ENCODE results near the gene CLHC1. TPM values are rescaled to one million over a fixed set of nuclear protein-coding genes. Genes with fewer than 3 reads are reported as not detected.

CLHC1 gene
- total and polyA plus RNA-seq, 2 of the 8 experiments (the other 6 are each of a cell fraction or from before 2014, with no cell fraction given) = 2.6 to 10.8 TPM

- no peak for TF ChIP-seq EP300 (IDR thresholded peaks at IDR 0.05; ENCODE audit: borderline replicate concordance in 1 of 2, low read depth in 2 of 2, low read length in 2 of 2)
- no peak for TF ChIP-seq BACH1 (IDR thresholded peaks at IDR 0.05; ENCODE audit: low read length)
- TF ChIP-seq HDAC2 (IDR thresholded peaks at IDR 0.05; ENCODE audit: borderline replicate concordance in 1 of 2, low read depth in 2 of 2, low read length in 2 of 2) = no peak
- TF ChIP-seq ZNF274 (IDR thresholded peaks at IDR 0.05; ENCODE audit: borderline replicate concordance, extremely low read depth, low read length) = no peak
Observed at GRCh38 chr2:55229221-55229620, 2.9 kb downstream of the CLHC1 start (continued).
